H1 (cell line): Measurements from ENCODE around the gene ARMH3. TPM values are rescaled to one million over a fixed set of nuclear protein-coding genes. Genes with fewer than 3 reads are reported as not detected.

Experiments
- polyA plus RNA-seq, 7 experiments: library from polyadenylated mRNA; depleted of rRNA in 3 of 7; stranded (reverse) in 5 of 7; unstranded in 2 of 7; fragments of >200 nt in 5 of 7; fragments of 200-250 nt in 2 of 7; gene quantifications; 1 replicate in 5 of 7; 2 replicates in 1 of 7; 4 replicates in 1 of 7; pipeline versions ENCODE4 v1.2.1 to v1.2.3, GENCODE V29; 2011 to 2013; ENCODE audit warnings: missing spikeins in 2 of 7, mixed read lengths in 2 of 7
- total RNA-seq: library from RNA; stranded (reverse); fragmentation: NEBNext Ultra II Directional; extraction: Animal tissue kit (Norgen Biotek cat#: 25700); gene quantifications from 2 replicates; pipeline ENCODE4 v1.2.1, GENCODE V29; 2021
- TF ChIP-seq, protein P1 (sequence below), 3 experiments: IDR thresholded peaks; 1 replicate in 2 of 3; 2 replicates in 1 of 3; pipeline versions ENCODE4 v1.5.1 to v1.6.1; 2011; ENCODE audit warnings: low read length in 3 of 3, mild to moderate bottlenecking in 3 of 3, inconsistent platforms in 2 of 3, low read depth in 1 of 3, moderate library complexity in 1 of 3; ENCODE audit not compliant: insufficient read depth in 1 of 3; ENCODE audit errors: control extremely low read depth in 1 of 3

The ARMH3 gene
- total and polyA plus RNA-seq, 2 of the 8 experiments (the other 6 are each of a cell fraction or from before 2014, with no cell fraction given), result 11.6 to 18.3 TPM

- TF ChIP-seq, protein P1, sequence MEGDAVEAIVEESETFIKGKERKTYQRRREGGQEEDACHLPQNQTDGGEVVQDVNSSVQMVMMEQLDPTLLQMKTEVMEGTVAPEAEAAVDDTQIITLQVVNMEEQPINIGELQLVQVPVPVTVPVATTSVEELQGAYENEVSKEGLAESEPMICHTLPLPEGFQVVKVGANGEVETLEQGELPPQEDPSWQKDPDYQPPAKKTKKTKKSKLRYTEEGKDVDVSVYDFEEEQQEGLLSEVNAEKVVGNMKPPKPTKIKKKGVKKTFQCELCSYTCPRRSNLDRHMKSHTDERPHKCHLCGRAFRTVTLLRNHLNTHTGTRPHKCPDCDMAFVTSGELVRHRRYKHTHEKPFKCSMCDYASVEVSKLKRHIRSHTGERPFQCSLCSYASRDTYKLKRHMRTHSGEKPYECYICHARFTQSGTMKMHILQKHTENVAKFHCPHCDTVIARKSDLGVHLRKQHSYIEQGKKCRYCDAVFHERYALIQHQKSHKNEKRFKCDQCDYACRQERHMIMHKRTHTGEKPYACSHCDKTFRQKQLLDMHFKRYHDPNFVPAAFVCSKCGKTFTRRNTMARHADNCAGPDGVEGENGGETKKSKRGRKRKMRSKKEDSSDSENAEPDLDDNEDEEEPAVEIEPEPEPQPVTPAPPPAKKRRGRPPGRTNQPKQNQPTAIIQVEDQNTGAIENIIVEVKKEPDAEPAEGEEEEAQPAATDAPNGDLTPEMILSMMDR (IDR thresholded peaks at IDR 0.05; ENCODE audit: control extremely low read depth in 1 of 3, insufficient read depth in 1 of 3, low read depth in 1 of 3, low read length in 3 of 3), result peak; percentile 89 to 95 (median 90)
Measured at GRCh38 chr10:102072673-102073527, 16.9 kb upstream of the ARMH3 start (continued).
